Chondrocyte (in vitro differentiated cells): ENCODE measurements around the gene SIPA1. TPM values are rescaled to one million over a fixed set of nuclear protein-coding genes. Genes with fewer than 3 reads are reported as not detected.
"Not testable (repeated sequence)": the region's sequence is repeated elsewhere in the genome, so short reads cannot be mapped to it uniquely, and the experiment has no call there.

Experiments used
- DNase-seq: peaks from one replicate; pipeline ENCODE4 v3.0.0; 2021; ENCODE audit warnings: mixed read lengths, low spot score
- H3K27ac Mint-ChIP-seq: one replicate; pipeline ENCODE4 v1.8.0; 2021; ENCODE audit warnings: mild to moderate bottlenecking, moderate library complexity, mixed read lengths; ENCODE audit not compliant: unreplicated experiment
- H3K27me3 Mint-ChIP-seq: 2 replicates; pipeline ENCODE4 v1.8.0; 2021; ENCODE audit warnings: low read depth, mixed read lengths
- H3K36me3 Mint-ChIP-seq: 2 replicates; pipeline ENCODE4 v1.8.0; 2021; ENCODE audit warnings: low read depth, mixed read lengths
- H3K4me1 Mint-ChIP-seq: 2 replicates; pipeline ENCODE4 v1.8.0; 2021; ENCODE audit warnings: low read depth, mild to moderate bottlenecking, mixed read lengths
- H3K4me3 Mint-ChIP-seq: one replicate; pipeline ENCODE4 v1.8.0; 2021; ENCODE audit warnings: mild to moderate bottlenecking, moderate library complexity, mixed read lengths; ENCODE audit not compliant: unreplicated experiment
- H3K9me3 Mint-ChIP-seq: 2 replicates; pipeline ENCODE4 v1.8.0; 2021; ENCODE audit warnings: low read depth, mixed read lengths
- total RNA-seq: library from RNA; stranded (reverse); gene quantifications from 3 replicates; pipeline ENCODE4 v1.2.1, GENCODE V29; 2021
- TF ChIP-seq, protein P1 (sequence below): fragments of 200-600 bp; sonication (generic); IDR thresholded peaks from 2 replicates; pipeline ENCODE4 v1.5.0; 2021; ENCODE audit warnings: antibody characterized with exemption, mild to moderate bottlenecking, moderate library complexity

Gene SIPA1
- total RNA-seq, 1 donor from 2014 or later = 22.7 TPM

DNA sequence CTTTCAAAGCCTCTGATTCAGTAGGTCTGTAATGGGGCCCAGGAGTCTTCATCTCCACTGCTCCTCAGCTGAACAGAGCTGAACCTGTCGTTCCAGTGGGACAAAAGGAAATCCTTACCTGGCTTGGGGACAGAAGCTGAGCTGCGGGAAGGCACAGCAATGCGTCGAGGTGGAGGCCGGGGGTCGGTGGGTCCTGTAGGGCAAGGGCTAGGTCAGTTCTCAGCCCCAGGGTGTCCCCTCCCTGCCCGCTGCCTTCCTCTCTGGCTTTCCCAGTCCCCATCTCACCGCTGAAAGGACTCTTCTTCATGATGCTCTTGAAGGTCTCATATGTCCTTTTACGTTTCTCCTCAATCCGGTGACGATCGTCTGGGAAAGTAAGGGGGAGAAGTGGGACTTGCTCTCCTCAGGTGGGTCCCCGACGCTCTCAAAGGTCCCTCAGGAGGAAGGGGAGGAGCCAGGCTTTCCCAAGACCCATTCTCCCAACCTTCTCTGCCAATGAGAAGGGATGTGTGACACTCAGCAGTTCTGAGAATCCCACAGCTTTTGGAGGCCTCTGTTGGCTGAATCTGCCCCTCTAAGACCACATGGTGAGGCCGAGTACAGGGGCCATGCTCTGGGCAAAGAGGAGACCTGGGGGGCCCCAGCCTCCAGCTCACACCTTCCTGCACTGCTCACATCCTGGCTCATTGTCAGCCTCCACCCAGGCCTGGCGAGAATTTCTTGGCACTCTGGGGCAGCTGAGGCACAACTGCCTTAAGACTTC, 17.9 kb downstream of the SIPA1 start:
- TF ChIP-seq, protein P1, sequence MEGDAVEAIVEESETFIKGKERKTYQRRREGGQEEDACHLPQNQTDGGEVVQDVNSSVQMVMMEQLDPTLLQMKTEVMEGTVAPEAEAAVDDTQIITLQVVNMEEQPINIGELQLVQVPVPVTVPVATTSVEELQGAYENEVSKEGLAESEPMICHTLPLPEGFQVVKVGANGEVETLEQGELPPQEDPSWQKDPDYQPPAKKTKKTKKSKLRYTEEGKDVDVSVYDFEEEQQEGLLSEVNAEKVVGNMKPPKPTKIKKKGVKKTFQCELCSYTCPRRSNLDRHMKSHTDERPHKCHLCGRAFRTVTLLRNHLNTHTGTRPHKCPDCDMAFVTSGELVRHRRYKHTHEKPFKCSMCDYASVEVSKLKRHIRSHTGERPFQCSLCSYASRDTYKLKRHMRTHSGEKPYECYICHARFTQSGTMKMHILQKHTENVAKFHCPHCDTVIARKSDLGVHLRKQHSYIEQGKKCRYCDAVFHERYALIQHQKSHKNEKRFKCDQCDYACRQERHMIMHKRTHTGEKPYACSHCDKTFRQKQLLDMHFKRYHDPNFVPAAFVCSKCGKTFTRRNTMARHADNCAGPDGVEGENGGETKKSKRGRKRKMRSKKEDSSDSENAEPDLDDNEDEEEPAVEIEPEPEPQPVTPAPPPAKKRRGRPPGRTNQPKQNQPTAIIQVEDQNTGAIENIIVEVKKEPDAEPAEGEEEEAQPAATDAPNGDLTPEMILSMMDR = no peak
- H3K9me3 Mint-ChIP-seq = no peaks in the 10 kb centered on the region
- no peak overlapping the region for H3K4me3 Mint-ChIP-seq
- H3K36me3 Mint-ChIP-seq = peaks cover 37% of the 10 kb centered on the region
- H3K27ac Mint-ChIP-seq = peak overlapping the region; percentile 41
- DNase-seq = no peak
- no peaks in the 10 kb centered on the region for H3K27me3 Mint-ChIP-seq
- H3K4me1 Mint-ChIP-seq = peaks cover 29% of the 10 kb centered on the region

DNA sequence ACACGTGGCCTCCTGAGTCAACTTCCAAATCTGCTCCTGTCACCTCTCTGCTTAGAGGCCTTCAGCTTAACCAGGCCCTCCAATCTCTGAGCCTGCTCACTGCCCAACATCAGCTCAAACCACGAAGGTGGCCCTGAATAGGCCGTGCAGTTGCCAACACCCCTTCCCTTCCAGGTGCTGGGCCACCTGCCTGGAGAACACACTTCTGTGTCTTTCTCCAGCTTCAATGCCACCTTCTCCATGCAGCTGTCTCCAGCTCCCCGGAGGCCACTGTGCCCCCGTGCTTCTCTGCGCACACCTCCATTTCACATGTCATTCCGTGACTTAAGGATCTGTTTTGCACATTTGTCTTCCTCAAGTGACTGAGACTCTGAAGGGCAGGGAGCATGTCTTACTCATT, 19.5 kb downstream of the SIPA1 start:
- Mint-ChIP-seq H3K4me3 (no peak overlapping the region), H3K9me3 (no peaks in the 10 kb centered on the region), H3K27ac (peak overlapping the region; percentile 10), H3K4me1 (peaks cover 28% of the 10 kb centered on the region), H3K36me3 (peaks cover 37% of the 10 kb centered on the region), H3K27me3 (no peaks in the 10 kb centered on the region)
- TF ChIP-seq, protein P1 = no peak
- no peak for DNase-seq

DNA sequence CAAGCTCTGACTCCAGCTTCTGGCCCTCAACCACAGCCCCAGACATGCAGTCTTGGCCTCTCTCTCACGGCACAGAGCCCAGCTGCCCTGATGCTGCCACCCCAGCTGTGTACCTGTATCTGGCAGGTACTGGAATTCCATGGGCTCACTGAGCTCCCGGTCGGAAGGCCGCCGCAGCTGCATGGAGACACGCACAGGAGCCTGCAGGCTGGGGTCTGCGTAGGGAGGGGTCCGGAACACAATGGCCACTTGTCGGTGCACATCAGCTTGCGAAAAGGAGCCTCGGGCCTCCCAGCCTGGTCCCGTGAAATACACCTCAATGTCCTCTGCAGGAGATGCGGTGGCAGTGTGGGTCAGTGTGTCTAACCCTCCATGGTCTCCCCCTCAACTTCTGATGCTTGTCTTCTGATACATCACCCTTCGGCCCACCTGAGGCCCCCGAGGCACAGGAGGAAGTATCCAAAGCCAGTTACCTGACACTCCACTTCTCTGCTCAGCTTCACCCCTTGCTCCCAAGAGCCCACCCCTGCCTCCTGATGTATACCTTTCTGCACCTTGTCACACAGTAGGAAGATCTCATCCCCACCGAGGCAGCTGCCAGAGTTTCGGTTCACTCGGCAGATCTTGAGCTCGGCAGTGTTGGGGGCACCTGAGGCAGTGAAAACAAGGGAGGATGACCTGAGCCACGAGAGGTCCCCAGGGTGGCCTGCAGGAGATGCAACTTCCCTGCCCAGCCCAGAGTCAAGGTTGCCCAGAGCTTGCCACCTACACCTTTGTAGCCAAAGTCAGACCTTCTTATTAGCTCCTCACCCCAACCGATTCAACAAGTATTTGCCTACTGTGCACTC, 20.5 kb downstream of the SIPA1 start:
- H3K27me3 Mint-ChIP-seq = no peaks in the 10 kb centered on the region
- DNase-seq = no peak
- H3K4me3 Mint-ChIP-seq = no peak overlapping the region
- no peaks in the 10 kb centered on the region for H3K9me3 Mint-ChIP-seq
- H3K4me1 Mint-ChIP-seq = peaks cover 20% of the 10 kb centered on the region
- TF ChIP-seq, protein P1 = no peak
- peaks cover 37% of the 10 kb centered on the region for H3K36me3 Mint-ChIP-seq
- no peak overlapping the region for H3K27ac Mint-ChIP-seq

DNA sequence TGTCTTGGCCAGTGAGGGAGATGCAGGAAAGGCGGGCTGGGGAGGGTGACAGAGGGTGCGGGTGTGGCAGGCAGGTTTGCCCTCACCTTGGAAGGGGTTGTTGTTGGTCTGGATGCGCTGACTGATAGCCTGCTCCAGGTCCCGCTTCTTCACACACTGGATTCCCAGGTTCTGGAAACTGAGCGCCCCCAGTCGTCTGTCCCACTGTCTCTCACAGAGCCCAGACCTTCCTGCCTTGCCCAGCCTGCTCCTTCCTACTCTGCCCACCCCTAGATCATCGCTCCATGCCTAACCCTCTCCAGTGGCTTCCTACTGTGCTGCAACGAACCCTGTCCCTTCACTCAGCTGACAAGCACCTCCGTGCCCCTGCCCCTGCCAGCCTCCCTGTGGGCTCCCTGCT, 22.1 kb downstream of the SIPA1 start:
- Mint-ChIP-seq H3K9me3 (no peaks in the 10 kb centered on the region), H3K27ac (no peak overlapping the region), H3K27me3 (no peaks in the 10 kb centered on the region), H3K36me3 (peaks cover 35% of the 10 kb centered on the region), H3K4me1 (peaks cover 17% of the 10 kb centered on the region), H3K4me3 (no peak overlapping the region)
- DNase-seq = no peak
- TF ChIP-seq, protein P1 = no peak

DNA sequence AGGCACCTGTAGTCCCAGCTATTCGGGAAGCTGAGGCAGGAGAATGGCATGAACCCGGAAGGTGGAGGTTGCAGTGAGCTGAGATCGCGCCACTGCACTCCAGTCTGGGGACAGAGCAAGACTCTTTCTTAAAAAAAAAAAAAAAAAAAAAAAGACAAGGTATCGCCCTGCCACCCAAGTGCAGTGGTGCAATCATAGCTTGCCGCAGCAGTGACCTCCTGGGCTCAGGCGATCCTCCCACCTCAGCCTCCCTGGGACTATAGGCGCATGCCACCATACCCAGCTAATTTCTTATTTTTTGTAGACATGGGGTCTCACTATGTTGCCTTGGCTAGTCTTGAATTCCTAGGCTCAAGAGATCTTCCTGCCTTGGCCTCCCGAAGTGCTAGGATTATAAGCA, 23.0 kb downstream of the SIPA1 start:
- peak overlapping the region; percentile 80 for H3K27ac Mint-ChIP-seq
- not testable (repeated sequence) for H3K9me3 Mint-ChIP-seq, H3K27me3 Mint-ChIP-seq
- peak overlapping the region; percentile 79 for H3K4me3 Mint-ChIP-seq
- peaks cover 17% of the 10 kb centered on the region for H3K4me1 Mint-ChIP-seq
- peaks cover 32% of the 10 kb centered on the region for H3K36me3 Mint-ChIP-seq
- peak; percentile 24 for DNase-seq
